ENCODE results near the gene NCR2. TPM values are rescaled to one million over a fixed set of nuclear protein-coding genes. Genes with fewer than 3 reads are reported as not detected.

The NCR2 gene
- total and polyA plus RNA-seq, 9 of the 15 experiments (the other 6 are each of a cell fraction or from before 2014, with no cell fraction given) = not detected

GRCh38 chr6:41306187-41306854, 29.1 kb upstream of the NCR2 start (continued):
- TF ChIP-seq REST (IDR thresholded peaks at IDR 0.05; ENCODE audit: borderline replicate concordance) (peak; percentile 58; the same call in 1 of the 2 replicates), REST (CRISPR knock-in tag; IDR thresholded peaks at IDR 0.05; ENCODE audit: low read depth) (no peak), DEAF1 (CRISPR knock-in tag; IDR thresholded peaks at IDR 0.05) (peak; percentile 51; the same call in 1 of the 2 replicates)
